ENCODE measurements around the gene PAMR1.

The PAMR1 gene

DNA sequence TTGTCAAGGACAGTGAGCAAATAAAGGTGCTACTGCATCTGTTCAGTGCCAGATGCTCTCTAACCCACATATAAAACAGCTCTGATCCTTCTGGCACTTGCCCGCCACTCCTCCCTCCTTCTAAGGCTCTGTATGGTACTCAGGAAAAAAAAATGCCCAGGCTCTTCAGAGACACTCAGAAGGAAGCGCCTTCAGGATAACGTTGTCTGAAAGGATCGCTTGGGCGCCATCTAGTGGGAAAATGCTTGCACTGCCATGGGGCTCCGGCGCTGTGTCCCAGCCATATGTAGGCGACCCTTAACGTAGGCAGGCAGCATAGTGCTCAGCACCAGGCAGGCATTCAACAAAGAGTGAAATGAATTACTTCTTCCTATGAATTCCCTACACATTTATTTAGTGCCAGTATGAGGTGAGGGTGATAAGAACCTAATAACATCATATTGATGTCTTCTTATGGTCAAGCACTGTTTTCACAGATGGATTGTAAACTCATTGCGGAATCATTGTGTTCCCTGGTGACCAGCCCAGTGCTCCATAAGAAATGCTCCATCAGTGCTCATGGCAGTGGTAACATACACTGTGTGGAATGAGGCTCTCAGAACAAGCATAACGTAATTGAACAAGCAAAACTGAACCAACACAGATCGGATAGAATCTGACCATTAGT lies 39.6 kb downstream of the PAMR1 start:
- H3K79me2 ChIP-seq (ENCODE audit: insufficient read depth, low read length): no peaks in the 10 kb centered on the region
- no peak for TF ChIP-seq EZH2phosphoT487 (IDR thresholded peaks at IDR 0.05; ENCODE audit: borderline replicate concordance)
- TF ChIP-seq, protein P1, sequence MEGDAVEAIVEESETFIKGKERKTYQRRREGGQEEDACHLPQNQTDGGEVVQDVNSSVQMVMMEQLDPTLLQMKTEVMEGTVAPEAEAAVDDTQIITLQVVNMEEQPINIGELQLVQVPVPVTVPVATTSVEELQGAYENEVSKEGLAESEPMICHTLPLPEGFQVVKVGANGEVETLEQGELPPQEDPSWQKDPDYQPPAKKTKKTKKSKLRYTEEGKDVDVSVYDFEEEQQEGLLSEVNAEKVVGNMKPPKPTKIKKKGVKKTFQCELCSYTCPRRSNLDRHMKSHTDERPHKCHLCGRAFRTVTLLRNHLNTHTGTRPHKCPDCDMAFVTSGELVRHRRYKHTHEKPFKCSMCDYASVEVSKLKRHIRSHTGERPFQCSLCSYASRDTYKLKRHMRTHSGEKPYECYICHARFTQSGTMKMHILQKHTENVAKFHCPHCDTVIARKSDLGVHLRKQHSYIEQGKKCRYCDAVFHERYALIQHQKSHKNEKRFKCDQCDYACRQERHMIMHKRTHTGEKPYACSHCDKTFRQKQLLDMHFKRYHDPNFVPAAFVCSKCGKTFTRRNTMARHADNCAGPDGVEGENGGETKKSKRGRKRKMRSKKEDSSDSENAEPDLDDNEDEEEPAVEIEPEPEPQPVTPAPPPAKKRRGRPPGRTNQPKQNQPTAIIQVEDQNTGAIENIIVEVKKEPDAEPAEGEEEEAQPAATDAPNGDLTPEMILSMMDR (conservative IDR thresholded peaks at IDR 0.05; ENCODE audit: low read length): peak; percentile 91

DNA sequence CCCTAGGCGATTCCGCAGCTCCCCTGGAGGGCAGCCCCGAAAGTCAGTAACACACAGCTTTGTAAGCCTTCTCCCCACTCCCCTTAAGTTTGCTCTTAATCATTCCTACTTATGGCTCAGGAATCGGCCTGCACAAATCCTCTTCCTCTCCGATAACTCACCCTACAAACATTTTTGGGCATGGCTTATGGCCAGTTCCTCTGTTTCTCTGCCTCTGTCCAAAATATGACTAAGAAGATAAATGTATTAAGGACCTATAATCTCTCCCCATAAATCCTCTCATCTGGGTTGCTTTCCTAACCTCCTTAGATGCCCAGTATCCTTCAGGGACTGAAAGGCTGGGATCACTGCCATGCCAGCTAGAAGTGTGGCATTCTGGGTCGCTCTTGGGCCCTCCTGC lies 41.0 kb downstream of the PAMR1 start:
- Histone ChIP-seq H3K9me3 (ENCODE audit: insufficient read depth, low read depth, low read length) (peaks cover 7% of the 10 kb centered on the region; the same call in 1 of the 2 replicates), H4K20me1 (ENCODE audit: insufficient read depth, low read length, poor library complexity, severe bottlenecking) (no peaks in the 10 kb centered on the region), H3K4me1 (ENCODE audit: insufficient read depth, low read length, poor library complexity, severe bottlenecking) (no peaks in the 10 kb centered on the region), H3K4me3 (ENCODE audit: low read length, poor library complexity, severe bottlenecking) (no peak overlapping the region), H3K27me3 (ENCODE audit: insufficient read depth, low read length, poor library complexity, severe bottlenecking) (no peaks in the 10 kb centered on the region), H3K79me2 (ENCODE audit: insufficient read depth, low read length) (no peaks in the 10 kb centered on the region), H3K9me2 (replicated peaks; ENCODE audit: low read depth, low read length) (no peaks in the 10 kb centered on the region), H3K36me3 (ENCODE audit: insufficient read depth, low read length) (no peaks in the 10 kb centered on the region), H3K4me2 (ENCODE audit: low read depth, low read length, poor library complexity, severe bottlenecking) (no peak overlapping the region), H2AFZ (ENCODE audit: low read length) (no peak overlapping the region), H3K9ac (ENCODE audit: low read depth, low read length, poor library complexity, severe bottlenecking) (no peak overlapping the region), H3F3A (ENCODE audit: low read depth) (no peaks in the 10 kb centered on the region)
- TF ChIP-seq EZH2phosphoT487 (IDR thresholded peaks at IDR 0.05; ENCODE audit: borderline replicate concordance): no peak
- TF ChIP-seq, protein P1 (conservative IDR thresholded peaks at IDR 0.05; ENCODE audit: low read length): no peak

More for the DNA sequence above, 39.6 kb downstream of the PAMR1 start:
- no peaks in the 10 kb centered on the region for H3K27me3 ChIP-seq (ENCODE audit: insufficient read depth, low read length, poor library complexity, severe bottlenecking)
- H4K20me1 ChIP-seq (ENCODE audit: insufficient read depth, low read length, poor library complexity, severe bottlenecking): no peaks in the 10 kb centered on the region
- no peaks in the 10 kb centered on the region for H3K36me3 ChIP-seq (ENCODE audit: insufficient read depth, low read length)
- no peak overlapping the region for H3K4me2 ChIP-seq (ENCODE audit: low read depth, low read length, poor library complexity, severe bottlenecking)
- H3K4me3 ChIP-seq (ENCODE audit: low read length, poor library complexity, severe bottlenecking): no peak overlapping the region
- H2AFZ ChIP-seq (ENCODE audit: low read length): peak overlapping the region; percentile 58; the same call in 1 of the 2 replicates
- H3F3A ChIP-seq (ENCODE audit: low read depth): no peaks in the 10 kb centered on the region
- no peak overlapping the region for H3K9ac ChIP-seq (ENCODE audit: low read depth, low read length, poor library complexity, severe bottlenecking)
- no peaks in the 10 kb centered on the region for H3K9me2 ChIP-seq (replicated peaks; ENCODE audit: low read depth, low read length)
- peaks cover 7% of the 10 kb centered on the region; the same call in 1 of the 2 replicates for H3K9me3 ChIP-seq (ENCODE audit: insufficient read depth, low read depth, low read length)
- no peaks in the 10 kb centered on the region for H3K4me1 ChIP-seq (ENCODE audit: insufficient read depth, low read length, poor library complexity, severe bottlenecking)

DNA sequence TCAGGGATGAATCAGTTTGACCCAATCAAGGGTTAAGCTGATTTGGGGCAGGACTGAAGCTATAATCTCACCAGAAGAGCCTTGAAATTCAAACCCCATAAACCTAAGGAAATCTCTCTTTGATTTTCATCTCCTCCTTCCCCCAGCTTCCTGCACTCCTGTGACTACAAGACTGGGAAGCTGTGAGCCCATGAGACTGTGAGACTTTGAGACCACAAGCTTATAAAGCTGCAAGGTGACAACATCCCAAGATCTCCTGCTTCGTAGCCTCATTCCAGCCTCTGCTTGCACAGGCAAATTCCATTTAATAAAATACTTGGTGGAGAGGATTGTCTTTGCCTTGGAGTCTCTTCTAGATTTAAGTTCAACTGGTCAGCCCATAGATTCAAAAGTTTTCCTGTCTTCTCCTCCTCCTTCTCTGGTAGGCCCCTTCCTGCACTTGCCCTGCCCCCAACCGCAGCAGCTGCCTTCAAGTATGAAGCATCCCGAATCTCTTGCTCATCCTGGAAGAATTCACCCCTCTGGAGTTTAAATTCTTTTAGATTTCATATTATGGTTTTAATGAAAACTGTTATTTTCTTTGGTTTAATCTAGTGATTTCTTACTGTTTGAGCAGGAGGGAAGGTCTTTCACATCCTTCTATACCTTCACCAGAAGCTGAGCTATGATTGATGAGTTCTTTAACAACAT lies 42.1 kb downstream of the PAMR1 start:
- Histone ChIP-seq H3K9me3 (ENCODE audit: insufficient read depth, low read depth, low read length) (peaks cover 7% of the 10 kb centered on the region; the same call in 1 of the 2 replicates), H3K9ac (ENCODE audit: low read depth, low read length, poor library complexity, severe bottlenecking) (no peak overlapping the region), H3K36me3 (ENCODE audit: insufficient read depth, low read length) (no peaks in the 10 kb centered on the region), H3K4me2 (ENCODE audit: low read depth, low read length, poor library complexity, severe bottlenecking) (no peak overlapping the region), H2AFZ (ENCODE audit: low read length) (no peak overlapping the region), H3F3A (ENCODE audit: low read depth) (no peaks in the 10 kb centered on the region), H4K20me1 (ENCODE audit: insufficient read depth, low read length, poor library complexity, severe bottlenecking) (no peaks in the 10 kb centered on the region), H3K4me3 (ENCODE audit: low read length, poor library complexity, severe bottlenecking) (no peak overlapping the region), H3K4me1 (ENCODE audit: insufficient read depth, low read length, poor library complexity, severe bottlenecking) (no peaks in the 10 kb centered on the region), H3K79me2 (ENCODE audit: insufficient read depth, low read length) (no peaks in the 10 kb centered on the region), H3K9me2 (replicated peaks; ENCODE audit: low read depth, low read length) (no peaks in the 10 kb centered on the region), H3K27me3 (ENCODE audit: insufficient read depth, low read length, poor library complexity, severe bottlenecking) (no peaks in the 10 kb centered on the region)
- TF ChIP-seq, protein P1 (conservative IDR thresholded peaks at IDR 0.05; ENCODE audit: low read length): no peak
- no peak for TF ChIP-seq EZH2phosphoT487 (IDR thresholded peaks at IDR 0.05; ENCODE audit: borderline replicate concordance)

All from Loucy (cell line).